ENCODE results near the gene TBX4. TPM values are rescaled to one million over a fixed set of nuclear protein-coding genes. Genes with fewer than 3 reads are reported as not detected.

Gene TBX4
- total and polyA plus RNA-seq, 5 experiments from 2014 or later: not detected

- Mint-ChIP-seq H3K4me3 (no peak overlapping the region), H3K27ac (no peak overlapping the region), H3K27me3 (peaks cover 3 to 36% (median 19%) of the 10 kb centered on the region in 5 donors), H3K36me3 (no peaks in the 10 kb centered on the region), H3K4me1 (peaks cover 0 to 4% (median 0%) of the 10 kb centered on the region in 4 donors), H3K9me3 (no peaks in the 10 kb centered on the region)
- ATAC-seq (no peak), DNase-seq (peak in 1 of 10 donors; percentile 14)
- POLR2A ChIA-PET: no interaction called here
These were observed 16.2 kb downstream of the TBX4 start for GRCh38 chr17:61468263-61468907.

GRCh38 chr17:61469474-61469873, 17.3 kb downstream of the TBX4 start:
- peak in 1 of 10 donors; percentile 45 for DNase-seq
- H3K36me3 Mint-ChIP-seq: no peaks in the 10 kb centered on the region
- no peak overlapping the region for H3K4me3 Mint-ChIP-seq
- H3K4me1 Mint-ChIP-seq: peaks cover 0 to 4% (median 0%) of the 10 kb centered on the region in 4 donors
- H3K9me3 Mint-ChIP-seq: no peaks in the 10 kb centered on the region
- peaks cover 3 to 30% (median 15%) of the 10 kb centered on the region in 5 donors for H3K27me3 Mint-ChIP-seq
- no peak for ATAC-seq
- no peak overlapping the region for H3K27ac Mint-ChIP-seq
- POLR2A ChIA-PET: no interaction called here

GRCh38 chr17:61469949-61470348, 17.7 kb downstream of the TBX4 start:
- DNase-seq (peak in 1 of 10 donors; percentile 21), ATAC-seq (no peak)
- Mint-ChIP-seq H3K27ac (no peak overlapping the region), H3K27me3 (peaks cover 2 to 30% (median 14%) of the 10 kb centered on the region in 5 donors), H3K4me3 (no peak overlapping the region), H3K9me3 (no peaks in the 10 kb centered on the region), H3K36me3 (no peaks in the 10 kb centered on the region), H3K4me1 (peaks cover 0 to 4% (median 0%) of the 10 kb centered on the region in 4 donors)
- POLR2A ChIA-PET: no interaction called here

GRCh38 chr17:61470530-61471136, 18.4 kb downstream of the TBX4 start:
- H3K36me3 Mint-ChIP-seq: no peaks in the 10 kb centered on the region
- H3K4me3 Mint-ChIP-seq: no peak overlapping the region
- ATAC-seq (no peak), DNase-seq (peak in 1 of 10 donors; percentile 24)
- peaks cover 0 to 4% (median 0%) of the 10 kb centered on the region in 4 donors for H3K4me1 Mint-ChIP-seq
- POLR2A ChIA-PET: no interaction called here
- peaks cover 5 to 30% (median 14%) of the 10 kb centered on the region in 5 donors for H3K27me3 Mint-ChIP-seq
- no peaks in the 10 kb centered on the region for H3K9me3 Mint-ChIP-seq
- peak overlapping the region in 2 of 10 donors; percentile 37 to 40 for H3K27ac Mint-ChIP-seq

- Mint-ChIP-seq H3K27me3 (peaks cover 10 to 22% (median 13%) of the 10 kb centered on the region in 5 donors), H3K36me3 (no peaks in the 10 kb centered on the region), H3K4me1 (no peaks in the 10 kb centered on the region), H3K27ac (no peak overlapping the region), H3K9me3 (no peaks in the 10 kb centered on the region), H3K4me3 (no peak overlapping the region)
- DNase-seq: no peak
- ATAC-seq: no peak
- POLR2A ChIA-PET: no interaction called here
These were observed 22.2 kb downstream of the TBX4 start for GRCh38 chr17:61474235-61474927.

- POLR2A ChIA-PET: no interaction called here
- ATAC-seq (no peak), DNase-seq (no peak)
- Mint-ChIP-seq H3K4me3 (no peak overlapping the region), H3K4me1 (no peaks in the 10 kb centered on the region), H3K9me3 (no peaks in the 10 kb centered on the region), H3K27ac (no peak overlapping the region), H3K36me3 (no peaks in the 10 kb centered on the region), H3K27me3 (peaks cover 10 to 22% (median 13%) of the 10 kb centered on the region in 5 donors)
These were observed 22.7 kb downstream of the TBX4 start for GRCh38 chr17:61474934-61475333.

GRCh38 chr17:61475726-61476125, 23.5 kb downstream of the TBX4 start:
- Mint-ChIP-seq H3K4me3 (no peak overlapping the region), H3K27me3 (peaks cover 10 to 22% (median 13%) of the 10 kb centered on the region in 5 donors), H3K9me3 (no peaks in the 10 kb centered on the region), H3K4me1 (no peaks in the 10 kb centered on the region), H3K27ac (no peak overlapping the region), H3K36me3 (no peaks in the 10 kb centered on the region)
- POLR2A ChIA-PET: no interaction called here
- ATAC-seq (no peak), DNase-seq (peak in 1 of 10 donors; percentile 58)

GRCh38 chr17:61476476-61477203, 24.4 kb downstream of the TBX4 start:
- Mint-ChIP-seq H3K27me3 (peaks cover 10 to 22% (median 13%) of the 10 kb centered on the region in 5 donors), H3K9me3 (no peaks in the 10 kb centered on the region), H3K4me1 (no peaks in the 10 kb centered on the region), H3K4me3 (no peak overlapping the region), H3K27ac (peak overlapping the region in 1 of 10 donors; percentile 49), H3K36me3 (no peaks in the 10 kb centered on the region)
- ATAC-seq: no peak
- peak in 1 of 10 donors; percentile 58 for DNase-seq
- POLR2A ChIA-PET: no interaction called here

- Mint-ChIP-seq H3K27ac (no peak overlapping the region), H3K4me1 (no peaks in the 10 kb centered on the region), H3K36me3 (no peaks in the 10 kb centered on the region), H3K4me3 (no peak overlapping the region), H3K27me3 (peaks cover 10 to 22% (median 13%) of the 10 kb centered on the region in 5 donors), H3K9me3 (no peaks in the 10 kb centered on the region)
- DNase-seq: peak in 1 of 10 donors; percentile 30
- POLR2A ChIA-PET: no interaction called here
- ATAC-seq: no peak
These were observed 25.1 kb downstream of the TBX4 start for GRCh38 chr17:61477204-61477834.

- ATAC-seq (no peak), DNase-seq (peak in 2 of 10 donors; percentile 3 to 30)
- peaks cover 10 to 22% (median 13%) of the 10 kb centered on the region in 5 donors for H3K27me3 Mint-ChIP-seq
- H3K4me1 Mint-ChIP-seq: no peaks in the 10 kb centered on the region
- no peak overlapping the region for H3K4me3 Mint-ChIP-seq
- POLR2A ChIA-PET: no interaction called here
- no peaks in the 10 kb centered on the region for H3K9me3 Mint-ChIP-seq
- H3K27ac Mint-ChIP-seq: no peak overlapping the region
- H3K36me3 Mint-ChIP-seq: no peaks in the 10 kb centered on the region
These were observed 26.0 kb downstream of the TBX4 start for GRCh38 chr17:61478026-61478789.

- POLR2A ChIA-PET: no interaction called here
- DNase-seq: peak in 1 of 10 donors; percentile 26
- ATAC-seq: no peak
- no peaks in the 10 kb centered on the region for H3K4me1 Mint-ChIP-seq
- H3K9me3 Mint-ChIP-seq: no peaks in the 10 kb centered on the region
- no peaks in the 10 kb centered on the region for H3K36me3 Mint-ChIP-seq
- peaks cover 10 to 22% (median 13%) of the 10 kb centered on the region in 5 donors for H3K27me3 Mint-ChIP-seq
- H3K4me3 Mint-ChIP-seq: no peak overlapping the region
- H3K27ac Mint-ChIP-seq: no peak overlapping the region
These were observed 26.7 kb downstream of the TBX4 start for GRCh38 chr17:61478790-61479492.

Measured in naive thymus-derived CD8-positive, alpha-beta T cell (primary cell).